NB4 (cell line): ENCODE measurements around the gene OR51I2.

Experiments used
- POLR2A ChIP-seq: IDR thresholded peaks from 2 replicates; pipeline ENCODE4 v1.6.1; 2011; ENCODE audit warnings: mild to moderate bottlenecking; ENCODE audit not compliant: insufficient read length; ENCODE audit errors: extremely low read depth
- TF ChIP-seq, protein P1 (sequence below): IDR thresholded peaks from one replicate; pipeline ENCODE4 v1.5.1; 2012; ENCODE audit warnings: low read depth, low read length

DNA sequence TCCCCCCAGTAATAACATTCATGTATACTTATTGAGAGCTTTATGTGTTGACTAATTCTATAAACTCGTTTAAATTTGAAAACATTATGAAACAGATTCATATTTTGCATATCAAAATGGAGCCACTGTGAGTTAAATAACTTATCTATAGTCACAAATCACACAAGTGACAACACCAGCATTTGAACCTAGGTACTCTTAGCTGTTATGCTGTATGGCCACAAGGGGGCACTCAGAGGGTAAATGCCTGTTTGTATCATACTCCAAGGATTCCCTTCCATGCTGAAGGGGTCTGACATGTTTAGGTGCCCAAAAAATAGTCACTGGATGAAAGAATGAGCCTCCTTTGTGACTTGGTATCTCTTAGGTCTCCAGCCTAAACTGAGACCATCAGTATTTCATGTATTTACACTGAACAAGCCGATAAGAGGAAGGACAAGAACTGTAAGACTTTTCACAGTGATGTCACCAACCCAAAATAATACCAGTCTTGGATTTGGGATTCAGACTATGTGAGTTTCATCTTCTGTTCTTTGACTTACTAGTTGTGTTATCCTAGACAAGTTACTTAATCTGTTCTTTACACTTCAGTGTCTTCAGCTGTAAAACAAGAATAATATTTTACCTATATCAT is 27.2 kb downstream of the OR51I2 start:
- no peak for TF ChIP-seq POLR2A
- TF ChIP-seq, protein P1, sequence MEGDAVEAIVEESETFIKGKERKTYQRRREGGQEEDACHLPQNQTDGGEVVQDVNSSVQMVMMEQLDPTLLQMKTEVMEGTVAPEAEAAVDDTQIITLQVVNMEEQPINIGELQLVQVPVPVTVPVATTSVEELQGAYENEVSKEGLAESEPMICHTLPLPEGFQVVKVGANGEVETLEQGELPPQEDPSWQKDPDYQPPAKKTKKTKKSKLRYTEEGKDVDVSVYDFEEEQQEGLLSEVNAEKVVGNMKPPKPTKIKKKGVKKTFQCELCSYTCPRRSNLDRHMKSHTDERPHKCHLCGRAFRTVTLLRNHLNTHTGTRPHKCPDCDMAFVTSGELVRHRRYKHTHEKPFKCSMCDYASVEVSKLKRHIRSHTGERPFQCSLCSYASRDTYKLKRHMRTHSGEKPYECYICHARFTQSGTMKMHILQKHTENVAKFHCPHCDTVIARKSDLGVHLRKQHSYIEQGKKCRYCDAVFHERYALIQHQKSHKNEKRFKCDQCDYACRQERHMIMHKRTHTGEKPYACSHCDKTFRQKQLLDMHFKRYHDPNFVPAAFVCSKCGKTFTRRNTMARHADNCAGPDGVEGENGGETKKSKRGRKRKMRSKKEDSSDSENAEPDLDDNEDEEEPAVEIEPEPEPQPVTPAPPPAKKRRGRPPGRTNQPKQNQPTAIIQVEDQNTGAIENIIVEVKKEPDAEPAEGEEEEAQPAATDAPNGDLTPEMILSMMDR = peak; percentile 88
